Heart left ventricle (tissue), 13 donors: Measurements from ENCODE around the gene ANTXRL.

Experiments used
- CTCF ChIP-seq, 12 donors: fragments of 200-600 bp; sonication (generic) in 4 of 12; IDR thresholded peaks; one replicate each; pipeline versions ENCODE4 v1.5.0 to v1.8.0; 2018 to 2022; ENCODE audit warnings: antibody characterized with exemption in 12 of 12, mild to moderate bottlenecking in 5 of 12
- POLR2A ChIP-seq, 2 donors: fragments of 450-650 bp; IDR thresholded peaks; one replicate each; pipeline ENCODE4 v1.6.1; 2017; ENCODE audit warnings: antibody characterized with exemption in 2 of 2, mild to moderate bottlenecking in 2 of 2, moderate library complexity in 2 of 2
- donor health status: ischemic (EF 13 %, LVEDD 7.1; RV severe dilation, severe dysfunction).
- donor health status: DM: no; HTN: yes; CAD: no.
- donor health status: DM: no; HTN: no; CAD: no.
- donor health status: ischemic (EF 25% LVEDD 6.9; RV normal size, moderate dysfunction).
- donor health status: ischemic (EF 25% LVEDD 5.7; RV mildly dilated, moderate dysfunction).
- donor health status: ischemic (EF 35%, LVEDD 5.7; RV mildly dilated, moderate dysfunction).
- donor health status: nonischemic (EF 11% LVEDD 7.7; RV severe dilation, severe dysfunction).
- donor health status: DM: yes; HTN: yes; CAD: no.
- donor health status: PGD.
- donor health status: ischemic (EF 29% LVEDD 5.4; RV normal size, mild dysfunction).
- donor health status: nonischemic (EF 23%, LVEDD 6.1; RV moderate dilation, normal function).

GRCh38 chr10:46247181-46247475 is 39.7 kb upstream of the ANTXRL start:
- TF ChIP-seq CTCF (IDR thresholded peaks at IDR 0.05): no peak
- TF ChIP-seq POLR2A (IDR thresholded peaks at IDR 0.05): no peak
